HG03060 (cell line): ENCODE results near the gene ARL6.
"Not testable (repeated sequence)": the region's sequence is repeated elsewhere in the genome, so short reads cannot be mapped to it uniquely, and the experiment has no call there.

Experiments
- ATAC-seq: cut with Tn5 transposase; IDR thresholded peaks from one replicate; pipeline ENCODE4 v1.9.1; 2021; ENCODE audit warnings: low read depth, moderate number of reproducible peaks; ENCODE audit not compliant: unreplicated experiment

Gene ARL6

GRCh38 chr3:97821287-97821773, 56.8 kb downstream of the ARL6 start:
- peak; percentile 35 for ATAC-seq

- peak; percentile 89 for ATAC-seq
Measured at GRCh38 chr3:97821774-97822358, 57.3 kb downstream of the ARL6 start, which contains the start of gene CRYBG3. TSS of gene CRYBG3 (plus strand) at chr3:97822011. CDS start at chr3:97822207, 196 bp downstream.

- ATAC-seq, result peak; percentile 9
Measured at GRCh38 chr3:97822359-97822775, 57.8 kb downstream of the ARL6 start.

GRCh38 chr3:97823046-97824004, 58.8 kb downstream of the ARL6 start:
- no peak for ATAC-seq

- ATAC-seq, result no peak
Measured at GRCh38 chr3:97825101-97825500, 60.5 kb downstream of the ARL6 start.

- ATAC-seq, result no peak
Measured at GRCh38 chr3:97827741-97828471, 63.3 kb downstream of the ARL6 start.

GRCh38 chr3:97829198-97829597, 64.6 kb downstream of the ARL6 start:
- ATAC-seq, result no peak

- no peak for ATAC-seq
Measured at GRCh38 chr3:97830638-97831037, 66.1 kb downstream of the ARL6 start.

- no peak for ATAC-seq
Measured at GRCh38 chr3:97831140-97831539, 66.6 kb downstream of the ARL6 start.

- ATAC-seq, result not testable (repeated sequence)
Measured at GRCh38 chr3:97833184-97833583, 68.6 kb downstream of the ARL6 start.

GRCh38 chr3:97835761-97836160, 71.2 kb downstream of the ARL6 start:
- no peak for ATAC-seq

- no peak for ATAC-seq
Measured at GRCh38 chr3:97838393-97838792, 73.8 kb downstream of the ARL6 start.

- ATAC-seq, result no peak
Measured at GRCh38 chr3:97839944-97840343, 75.4 kb downstream of the ARL6 start.

GRCh38 chr3:97841304-97841703, 76.7 kb downstream of the ARL6 start:
- no peak for ATAC-seq

- ATAC-seq, result no peak
Measured at GRCh38 chr3:97841956-97842355, 77.4 kb downstream of the ARL6 start.

GRCh38 chr3:97848779-97849178, 84.2 kb downstream of the ARL6 start:
- ATAC-seq, result no peak
